NT2/D1 (cell line): ENCODE results near the gene CFL1.
"Not testable (repeated sequence)": the region's sequence is repeated elsewhere in the genome, so short reads cannot be mapped to it uniquely, and the experiment has no call there.

ENCODE experiments used
- YY1 ChIP-seq: IDR thresholded peaks from 2 replicates; pipeline ENCODE4 v1.6.1; 2011; ENCODE audit not compliant: insufficient read length, insufficient read depth
- ZNF274 ChIP-seq: IDR thresholded peaks from 2 replicates; pipeline ENCODE4 v1.6.1; 2011; ENCODE audit warnings: mild to moderate bottlenecking, low read depth, low read length

GRCh38 chr11:65832231-65832630, 25.7 kb downstream of the CFL1 start:
- not testable (repeated sequence) for TF ChIP-seq YY1, ZNF274
